H1 (cell line): Measurements from ENCODE around the gene PDIA6. TPM values are rescaled to one million over a fixed set of nuclear protein-coding genes. Genes with fewer than 3 reads are reported as not detected.

ENCODE experiments used
- RBBP5 ChIP-seq: IDR thresholded peaks from 2 replicates; pipeline ENCODE4 v1.7.1; 2012; ENCODE audit warnings: low read depth, mild to moderate bottlenecking, inconsistent platforms, low read length, moderate library complexity, borderline replicate concordance
- SIX5 ChIP-seq: IDR thresholded peaks from 2 replicates; pipeline ENCODE4 v1.6.1; 2011; ENCODE audit warnings: mild to moderate bottlenecking, low read depth, low read length
- SP2 ChIP-seq: IDR thresholded peaks from 2 replicates; pipeline ENCODE4 v1.6.1; 2012; ENCODE audit warnings: mild to moderate bottlenecking, low read length, inconsistent platforms
- polyA plus RNA-seq, 7 experiments: library from polyadenylated mRNA; depleted of rRNA in 3 of 7; stranded (reverse) in 5 of 7; unstranded in 2 of 7; fragments of >200 nt in 5 of 7; fragments of 200-250 nt in 2 of 7; gene quantifications; 1 replicate in 5 of 7; 2 replicates in 1 of 7; 4 replicates in 1 of 7; pipeline versions ENCODE4 v1.2.1 to v1.2.3, GENCODE V29; 2011 to 2013; ENCODE audit warnings: missing spikeins in 2 of 7, mixed read lengths in 2 of 7
- total RNA-seq: library from RNA; stranded (reverse); fragmentation: NEBNext Ultra II Directional; extraction: Animal tissue kit (Norgen Biotek cat#: 25700); gene quantifications from 2 replicates; pipeline ENCODE4 v1.2.1, GENCODE V29; 2021

The PDIA6 gene
- total and polyA plus RNA-seq, 2 of the 8 experiments (the other 6 are each of a cell fraction or from before 2014, with no cell fraction given), result 181 to 384 TPM

GRCh38 chr2:10860814-10861325 is 48.3 kb upstream of the PDIA6 start (continued):
- TF ChIP-seq SIX5 (no peak), RBBP5 (no peak), SP2 (no peak)
